ENCODE results near the gene ZDHHC20. TPM values are rescaled to one million over a fixed set of nuclear protein-coding genes. Genes with fewer than 3 reads are reported as not detected.

The ZDHHC20 gene
- total RNA-seq, 1 donor from 2014 or later: 77.7 TPM

DNA sequence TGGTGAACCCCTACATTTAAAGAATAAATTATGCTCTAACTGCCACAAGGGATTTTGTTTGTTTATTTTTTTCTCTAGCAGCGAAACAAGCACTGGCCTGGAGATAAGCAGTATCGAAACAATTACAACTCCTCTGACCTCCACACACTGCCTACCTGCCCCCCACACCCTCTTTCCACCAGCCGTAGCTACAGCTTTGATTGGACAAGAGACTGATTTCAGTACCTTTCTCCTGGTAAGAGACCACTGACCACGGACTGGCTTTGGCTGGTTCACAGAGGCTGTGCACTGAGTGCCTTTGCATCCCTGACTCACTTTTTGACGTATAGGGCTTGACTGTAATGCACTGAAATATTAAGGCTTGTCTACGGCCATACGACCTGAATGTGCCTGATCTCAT is 7.4 kb upstream of the ZDHHC20 start:
- ATAC-seq: no peak
- Histone ChIP-seq H3K27me3 (no peaks in the 10 kb centered on the region), H3K4me1 (no peaks in the 10 kb centered on the region), H3K36me3 (no peaks in the 10 kb centered on the region), H3K27ac (peak overlapping the region; percentile 62), H3K4me3 (no peak overlapping the region), H3K9me3 (no peaks in the 10 kb centered on the region)
- intact Hi-C loops (cut with DNase I): no loop called here
- no peak for TF ChIP-seq CTCF (IDR thresholded peaks at IDR 0.05)
- DNase-seq: no peak

- H3K4me3 ChIP-seq: no peak overlapping the region
- ATAC-seq (peak; percentile 98), DNase-seq (peak; percentile 65)
- intact Hi-C loops (cut with DNase I): no loop called here
- no peaks in the 10 kb centered on the region for H3K27me3 ChIP-seq
- H3K9me3 ChIP-seq: no peaks in the 10 kb centered on the region
- no peaks in the 10 kb centered on the region for H3K36me3 ChIP-seq
- TF ChIP-seq CTCF (IDR thresholded peaks at IDR 0.05): no peak
- H3K27ac ChIP-seq: peak overlapping the region; percentile 62
- H3K4me1 ChIP-seq: no peaks in the 10 kb centered on the region
Measured at GRCh38 chr13:21465710-21466160, 6.6 kb upstream of the ZDHHC20 start.

DNA sequence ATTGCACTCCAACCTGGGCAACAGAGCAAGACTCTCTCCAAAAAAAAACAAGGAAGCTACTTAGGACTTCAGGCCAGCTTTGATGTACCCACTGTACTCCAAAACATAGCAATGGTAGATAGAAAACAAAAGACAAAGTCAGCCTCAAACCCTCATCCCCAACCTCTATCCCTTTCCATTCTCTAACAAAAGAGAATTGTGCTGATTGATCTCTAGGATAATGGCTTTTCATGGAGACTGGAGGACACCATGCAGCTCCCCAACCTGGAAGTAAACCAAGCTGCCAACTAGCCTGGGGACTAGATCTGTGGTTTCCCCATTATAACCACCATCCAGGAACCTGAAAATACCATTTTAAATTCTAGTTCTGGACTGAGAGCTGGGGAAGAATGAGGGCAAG is 4.3 kb upstream of the ZDHHC20 start:
- no peak for ATAC-seq
- Histone ChIP-seq H3K4me3 (no peak overlapping the region), H3K27me3 (no peaks in the 10 kb centered on the region), H3K27ac (no peak overlapping the region), H3K9me3 (no peaks in the 10 kb centered on the region), H3K4me1 (no peaks in the 10 kb centered on the region), H3K36me3 (no peaks in the 10 kb centered on the region)
- TF ChIP-seq CTCF (IDR thresholded peaks at IDR 0.05): no peak
- intact Hi-C loops (cut with DNase I): no loop called here
- no peak for DNase-seq

GRCh38 chr13:21461131-21461530 is 2.0 kb upstream of the ZDHHC20 start:
- Histone ChIP-seq H3K9me3 (no peaks in the 10 kb centered on the region), H3K36me3 (no peaks in the 10 kb centered on the region), H3K4me1 (peaks cover 20% of the 10 kb centered on the region), H3K4me3 (no peak overlapping the region), H3K27ac (no peak overlapping the region), H3K27me3 (no peaks in the 10 kb centered on the region)
- intact Hi-C loops (cut with DNase I): no loop called here
- no peak for TF ChIP-seq CTCF (IDR thresholded peaks at IDR 0.05)
- DNase-seq (no peak), ATAC-seq (no peak)

DNA sequence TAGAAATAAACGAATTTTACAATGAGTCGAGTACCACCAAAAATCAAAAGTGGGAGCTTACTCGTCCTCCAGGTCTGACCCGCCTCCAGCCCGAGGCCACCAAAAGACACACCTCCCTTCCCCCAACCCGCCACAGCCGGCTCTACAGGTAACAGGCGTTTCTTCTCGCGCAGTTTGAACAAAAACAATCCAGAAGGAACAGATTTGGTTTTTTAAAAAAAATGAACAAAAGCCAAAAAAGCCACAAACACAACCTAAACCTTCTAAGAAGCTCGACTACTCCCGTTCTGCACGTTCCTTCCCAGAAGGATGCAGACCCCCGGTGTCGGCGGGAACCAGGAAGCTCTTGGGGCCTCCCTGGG is 671 bp downstream of the ZDHHC20 start:
- ATAC-seq: peak; percentile 40
- Histone ChIP-seq H3K4me3 (peak overlapping the region; percentile 77), H3K27me3 (no peaks in the 10 kb centered on the region), H3K27ac (peak overlapping the region; percentile 93), H3K4me1 (peaks cover 20% of the 10 kb centered on the region), H3K9me3 (no peaks in the 10 kb centered on the region), H3K36me3 (no peaks in the 10 kb centered on the region)
- intact Hi-C loops (cut with DNase I): no loop called here
- peak; percentile 80 for DNase-seq
- TF ChIP-seq CTCF (IDR thresholded peaks at IDR 0.05): no peak

DNA sequence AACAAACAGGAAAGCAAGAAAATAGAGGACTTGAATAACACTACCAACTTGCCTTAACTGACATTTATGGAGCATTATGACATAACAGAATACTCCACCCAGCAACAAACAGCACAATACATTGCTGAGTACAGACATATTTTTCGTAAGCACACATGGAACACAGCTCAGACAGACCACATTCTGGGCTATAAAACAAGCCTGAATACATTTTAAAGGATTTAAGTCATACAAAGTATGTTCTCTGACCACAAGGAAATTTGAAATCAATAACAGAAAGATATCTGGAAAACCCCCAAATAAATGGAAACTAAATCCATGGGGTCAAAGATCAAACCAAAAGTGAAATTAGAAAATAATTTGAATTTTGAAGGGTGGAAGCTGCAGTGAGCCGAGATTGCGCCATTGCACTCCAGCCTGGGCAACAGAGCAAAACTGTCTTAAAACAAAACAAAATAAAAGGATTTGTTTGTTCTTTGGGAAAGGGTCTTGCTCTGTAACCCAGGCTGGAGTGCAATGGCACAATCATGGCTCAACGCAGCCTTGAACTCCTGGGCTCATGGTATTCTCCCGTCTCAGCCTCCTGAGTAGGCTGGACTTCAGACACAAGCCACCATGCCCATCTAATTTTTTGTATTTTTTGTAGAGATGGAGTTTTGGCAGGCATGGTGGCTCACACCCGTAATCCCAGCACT is 5.6 kb downstream of the ZDHHC20 start:
- H3K36me3 ChIP-seq: no peaks in the 10 kb centered on the region
- no peak for DNase-seq
- no peak overlapping the region for H3K4me3 ChIP-seq
- no peak overlapping the region for H3K27ac ChIP-seq
- ATAC-seq: peak; percentile 48
- H3K4me1 ChIP-seq: peaks cover 20% of the 10 kb centered on the region
- no peaks in the 10 kb centered on the region for H3K9me3 ChIP-seq
- no peak for TF ChIP-seq CTCF (IDR thresholded peaks at IDR 0.05)
- intact Hi-C loops (cut with DNase I): no loop called here
- no peaks in the 10 kb centered on the region for H3K27me3 ChIP-seq

All from upper lobe of right lung (tissue), 1 donor.